Glomerular visceral epithelial cell (primary cell): ENCODE data around the gene FAM161B.
A peak's percentile ranks its signal among the peaks of the same experiment; 100 is the strongest.
"Not testable (repeated sequence)": the region's sequence is repeated elsewhere in the genome, so short reads cannot be mapped to it uniquely, and the experiment has no call there.

Experiments used
- DNase-seq: peaks from one replicate; pipeline ENCODE4 v3.0.0-alpha.2; 2016; ENCODE audit errors: extremely low spot score

FAM161B gene

GRCh38 chr14:73943083-73943482, 6.8 kb downstream of the FAM161B start:
- DNase-seq = peak; percentile 33

GRCh38 chr14:73942180-73942579, 7.7 kb downstream of the FAM161B start:
- DNase-seq = no peak

- DNase-seq = no peak
Observed at GRCh38 chr14:73937012-73937411, 12.9 kb downstream of the FAM161B start.

DNA sequence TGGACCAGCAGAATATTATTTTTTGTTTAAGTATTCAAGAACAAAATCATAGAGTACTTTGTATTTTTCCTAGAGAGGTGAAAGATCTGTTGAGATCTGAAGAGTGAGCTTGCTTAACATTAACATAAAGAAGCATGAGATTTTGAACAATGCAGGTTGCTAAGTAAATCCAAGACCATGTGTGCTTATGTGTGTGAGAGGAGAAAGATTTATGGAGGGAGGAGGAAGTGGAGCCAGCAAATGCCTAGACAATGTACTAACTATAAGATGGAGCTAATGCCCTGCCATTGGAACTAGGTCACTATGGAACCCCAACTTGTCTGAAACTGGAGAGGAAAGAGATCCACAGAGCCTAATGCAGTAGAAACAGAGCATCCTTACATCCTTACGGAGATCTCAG, 13.3 kb downstream of the FAM161B start:
- no peak for DNase-seq

GRCh38 chr14:73935666-73936065, 14.2 kb downstream of the FAM161B start:
- DNase-seq = peak; percentile 24

GRCh38 chr14:73924337-73924736, 25.6 kb downstream of the FAM161B start:
- no peak for DNase-seq

DNA sequence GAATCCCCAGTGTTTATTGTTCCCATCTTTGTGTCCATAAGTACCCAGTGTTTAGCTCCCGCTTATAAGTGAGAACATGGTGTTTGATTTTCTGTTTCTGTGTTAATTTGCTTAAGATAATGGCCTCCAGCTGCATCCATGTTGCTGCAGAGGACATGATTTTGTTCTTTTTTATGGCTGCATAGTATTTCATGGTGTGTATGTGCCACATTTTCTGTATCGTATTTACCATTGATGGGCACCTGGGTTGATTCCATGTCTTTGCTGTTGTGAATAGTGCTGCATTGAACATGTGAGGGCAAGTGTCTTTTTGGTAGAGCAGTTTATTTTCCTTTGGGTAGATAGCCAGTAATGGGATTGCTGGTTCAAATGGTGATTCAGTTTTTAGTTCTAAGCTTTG, 30.4 kb downstream of the FAM161B start:
- DNase-seq = not testable (repeated sequence)

- DNase-seq = no peak
Observed at GRCh38 chr14:73916324-73916723, 33.6 kb downstream of the FAM161B start.

DNA sequence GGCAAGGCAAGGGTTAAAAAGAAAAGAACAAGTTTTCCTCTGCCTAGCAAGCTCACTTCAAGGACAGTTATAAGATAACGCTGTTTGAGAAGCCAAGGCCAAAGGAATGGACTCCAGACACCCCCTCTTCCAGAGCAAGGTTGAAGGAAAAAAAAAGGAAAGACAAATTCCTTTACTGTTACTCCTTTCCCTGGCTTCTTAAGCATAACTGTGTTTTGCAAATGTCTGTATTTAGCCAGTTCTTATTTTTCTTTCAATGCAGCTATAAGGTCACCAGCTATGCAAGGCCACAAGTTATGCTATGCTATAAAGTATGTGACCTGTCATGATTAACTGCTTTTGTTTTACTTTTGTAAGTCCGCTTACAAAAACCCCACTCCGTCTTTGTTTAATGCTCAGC, 36.6 kb downstream of the FAM161B start:
- DNase-seq = no peak

DNA sequence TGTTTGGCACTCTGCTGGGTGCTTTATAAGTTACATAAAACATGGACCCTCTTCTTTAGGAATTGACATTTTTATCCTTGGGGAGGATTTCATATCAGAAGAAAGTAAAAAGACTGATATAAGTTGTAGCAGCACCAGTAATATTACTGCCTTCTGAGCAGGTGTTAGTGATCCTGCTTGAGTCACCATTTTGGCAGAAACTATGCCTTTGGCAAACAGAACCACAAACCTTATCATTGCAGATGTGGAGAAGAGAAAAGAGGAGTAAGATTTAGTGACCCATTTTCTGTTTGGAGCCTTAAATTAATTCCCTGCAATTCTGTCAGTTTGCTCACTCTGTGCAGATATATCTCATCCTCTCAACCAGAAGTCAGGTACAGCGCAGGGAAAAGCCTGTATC, 40.2 kb downstream of the FAM161B start:
- DNase-seq = no peak

- no peak for DNase-seq
Observed at GRCh38 chr14:73903028-73903427, 46.9 kb downstream of the FAM161B start.

DNA sequence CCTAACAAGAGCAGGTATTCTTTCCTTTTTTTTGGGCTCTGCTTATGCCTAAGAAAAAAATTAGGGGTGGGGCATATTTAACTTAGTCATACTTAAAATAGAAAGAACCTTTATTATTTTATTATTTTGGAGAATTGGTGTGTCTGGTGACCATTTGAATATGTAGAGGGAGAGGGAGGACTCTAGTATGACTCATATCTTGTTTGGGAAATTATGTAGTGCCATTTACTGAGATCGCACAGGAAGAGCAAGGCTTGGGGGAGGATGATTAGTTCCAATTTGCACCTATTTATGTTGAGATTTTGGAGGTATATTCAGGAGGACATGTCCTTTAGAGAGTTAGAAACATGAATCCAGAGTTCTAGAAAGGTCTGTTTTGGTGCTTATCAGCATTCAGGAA, 53.4 kb downstream of the FAM161B start:
- no peak for DNase-seq

DNA sequence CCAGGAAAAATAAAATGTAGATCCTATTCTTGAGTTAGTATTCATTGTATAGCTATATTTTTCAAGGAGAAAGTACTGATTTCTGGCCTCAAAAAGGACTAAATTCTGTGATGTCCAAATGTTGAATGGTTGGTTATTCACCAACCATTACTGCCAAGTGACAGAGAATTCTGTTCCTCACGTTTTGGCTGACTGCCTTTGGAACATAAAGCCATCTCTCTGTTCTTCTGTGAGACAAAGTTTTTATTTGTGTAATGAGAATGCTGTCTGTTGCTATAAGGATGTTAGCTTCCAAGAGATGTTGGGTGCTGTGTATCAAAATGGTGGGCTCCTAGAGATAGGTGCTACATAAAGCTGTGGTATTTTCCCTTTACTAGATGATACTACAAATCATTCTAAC, 54.0 kb downstream of the FAM161B start:
- no peak for DNase-seq

- not testable (repeated sequence) for DNase-seq
Observed at GRCh38 chr14:73894180-73894687, 55.7 kb downstream of the FAM161B start.

- DNase-seq = no peak
Observed at GRCh38 chr14:73889376-73889775, 60.5 kb downstream of the FAM161B start.

GRCh38 chr14:73888971-73889370, 60.9 kb downstream of the FAM161B start:
- no peak for DNase-seq

DNA sequence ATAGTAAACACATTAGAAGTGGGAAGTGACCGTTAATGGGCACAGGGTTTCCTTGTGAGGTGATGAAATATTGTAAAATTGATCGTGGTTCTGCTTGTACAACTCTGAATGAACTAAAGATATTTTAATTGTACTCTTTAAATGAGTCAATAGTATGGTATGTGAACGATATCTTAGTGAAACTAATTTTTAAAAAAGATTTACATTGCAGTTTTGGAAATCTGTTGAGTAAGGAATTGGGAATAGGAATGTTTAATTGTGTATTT, 61.5 kb downstream of the FAM161B start:
- DNase-seq = no peak

GRCh38 chr14:73887694-73888459, 62.0 kb downstream of the FAM161B start:
- no peak for DNase-seq

DNA sequence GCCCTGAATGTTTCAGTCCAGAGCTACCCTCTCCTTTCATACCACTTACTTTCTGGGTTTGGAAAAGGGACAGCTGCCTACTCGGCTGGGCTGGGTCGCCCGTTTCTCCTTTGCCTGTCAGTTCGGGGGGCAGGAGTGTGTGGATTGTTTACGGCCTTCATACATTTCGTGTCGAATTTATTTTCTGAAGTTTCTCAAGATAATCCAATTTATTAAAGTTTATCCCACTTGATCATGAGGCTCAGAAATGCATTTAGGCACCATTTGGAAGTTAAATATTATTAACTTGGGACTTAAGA, 62.6 kb downstream of the FAM161B start:
- peak; percentile 30 for DNase-seq

GRCh38 chr14:73886449-73887317, 63.2 kb downstream of the FAM161B start, which contains the start of gene ZNF410:
Gene ZNF410 (plus strand): TSS chr14:73886859. CDS start chr14:73892176, 5,317 bp downstream.
- peak; percentile 97 for DNase-seq

DNA sequence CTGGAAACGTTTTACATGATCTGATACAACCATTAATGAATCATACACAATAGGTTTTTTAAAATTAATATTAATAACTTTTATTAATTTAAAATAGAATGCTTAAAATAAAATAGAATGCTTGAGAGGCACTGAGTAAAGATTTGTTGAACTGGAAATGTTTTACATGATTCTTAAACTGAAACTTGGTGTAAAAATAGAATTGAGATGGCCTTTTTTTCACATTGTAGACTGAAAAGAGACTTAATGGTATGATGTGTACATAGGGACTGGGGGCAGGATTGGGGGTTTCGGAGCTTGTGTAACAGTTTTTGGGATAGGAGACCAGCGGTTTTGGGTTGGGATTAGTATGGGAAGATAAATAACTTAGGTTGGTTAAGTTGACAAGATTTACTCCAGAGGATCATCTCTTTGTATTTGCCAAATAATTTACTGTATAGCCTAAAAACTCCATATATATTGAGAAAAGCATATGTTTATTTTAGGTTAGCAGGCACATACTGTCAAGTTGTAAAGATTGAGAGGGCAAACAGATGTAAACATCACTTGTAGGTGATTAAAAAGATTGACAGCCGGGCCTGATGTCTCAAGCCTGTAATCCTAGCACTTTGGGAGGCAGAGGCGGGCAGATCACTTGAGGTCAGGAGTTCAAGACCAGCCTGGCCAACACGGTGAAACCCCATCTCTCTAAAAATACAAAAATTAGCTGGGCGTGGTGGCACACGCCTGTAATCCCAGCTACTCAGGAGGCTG, 65.3 kb downstream of the FAM161B start:
- no peak for DNase-seq
